ENCODE data around the gene SENP6. TPM values are rescaled to one million over a fixed set of nuclear protein-coding genes. Genes with fewer than 3 reads are reported as not detected.
A peak's percentile ranks its signal among the peaks of the same experiment; 100 is the strongest.

SENP6 gene
- total RNA-seq, 1 donor from 2014 or later = 202 TPM

- Mint-ChIP-seq H3K27me3 (ENCODE audit: insufficient read depth, low read depth) (no peaks in the 10 kb centered on the region), H3K36me3 (peaks cover 32% of the 10 kb centered on the region), H3K9me3 (no peaks in the 10 kb centered on the region), H3K4me1 (no peaks in the 10 kb centered on the region), H3K27ac (no peak overlapping the region), H3K4me3 (no peak overlapping the region)
- no peak for DNase-seq (ENCODE audit: low spot score)
- H3K4me2 ChIP-seq = no peak overlapping the region
- H3K79me2 ChIP-seq (ENCODE audit: low read depth) = no peaks in the 10 kb centered on the region
- no peak overlapping the region for H3K27ac ChIP-seq
- H3K9ac ChIP-seq = no peak overlapping the region
- no peaks in the 10 kb centered on the region for H3K9me3 ChIP-seq (ENCODE audit: low read depth)
- no peaks in the 10 kb centered on the region for H3K4me1 ChIP-seq
- H3F3A ChIP-seq (ENCODE audit: low read depth) = no peaks in the 10 kb centered on the region
- no peak overlapping the region for H2AFZ ChIP-seq (replicated peaks)
- H3K4me3 ChIP-seq = no peak overlapping the region
- H4K20me1 ChIP-seq (ENCODE audit: low read depth) = no peaks in the 10 kb centered on the region
- H3K36me3 ChIP-seq = peaks cover 14% of the 10 kb centered on the region
- H3K27me3 ChIP-seq = no peaks in the 10 kb centered on the region
- no peak for TF ChIP-seq EZH2 (IDR thresholded peaks at IDR 0.05)
Measured at GRCh38 chr6:75656479-75656878, 54.8 kb downstream of the SENP6 start.

- Histone ChIP-seq H3K79me2 (ENCODE audit: low read depth) (no peaks in the 10 kb centered on the region), H3K9ac (no peak overlapping the region), H3K4me2 (no peak overlapping the region), H3F3A (ENCODE audit: low read depth) (no peaks in the 10 kb centered on the region), H3K27me3 (no peaks in the 10 kb centered on the region), H3K9me3 (ENCODE audit: low read depth) (no peaks in the 10 kb centered on the region), H3K4me1 (no peaks in the 10 kb centered on the region), H3K36me3 (peaks cover 18% of the 10 kb centered on the region), H4K20me1 (ENCODE audit: low read depth) (no peaks in the 10 kb centered on the region), H2AFZ (replicated peaks) (no peak overlapping the region), H3K4me3 (no peak overlapping the region), H3K27ac (peak overlapping the region; percentile 13)
- no peak overlapping the region for H3K27ac Mint-ChIP-seq
- TF ChIP-seq CTCF (IDR thresholded peaks at IDR 0.05) (no peak), EZH2 (IDR thresholded peaks at IDR 0.05) (no peak), EZH2phosphoT487 (IDR thresholded peaks at IDR 0.05) (no peak)
- no peaks in the 10 kb centered on the region for H3K4me1 Mint-ChIP-seq
- no peaks in the 10 kb centered on the region for H3K9me3 Mint-ChIP-seq
- H3K27me3 Mint-ChIP-seq (ENCODE audit: insufficient read depth, low read depth) = no peaks in the 10 kb centered on the region
- DNase-seq (ENCODE audit: low spot score) = no peak
- H3K36me3 Mint-ChIP-seq = peaks cover 34% of the 10 kb centered on the region
- no peak overlapping the region for H3K4me3 Mint-ChIP-seq
Measured at GRCh38 chr6:75657327-75657726, 55.6 kb downstream of the SENP6 start.

- TF ChIP-seq EZH2phosphoT487 (IDR thresholded peaks at IDR 0.05) = no peak
- no peak for TF ChIP-seq EZH2 (IDR thresholded peaks at IDR 0.05)
- TF ChIP-seq CTCF (IDR thresholded peaks at IDR 0.05) = no peak
- Mint-ChIP-seq H3K4me3 (no peak overlapping the region), H3K9me3 (no peaks in the 10 kb centered on the region), H3K27ac (no peak overlapping the region), H3K27me3 (ENCODE audit: insufficient read depth, low read depth) (no peaks in the 10 kb centered on the region), H3K4me1 (no peaks in the 10 kb centered on the region), H3K36me3 (peaks cover 26% of the 10 kb centered on the region)
- H2AFZ ChIP-seq (replicated peaks) = no peak overlapping the region
- no peak overlapping the region for H3K4me2 ChIP-seq
- no peak overlapping the region for H3K9ac ChIP-seq
- peaks cover 34% of the 10 kb centered on the region for H3K36me3 ChIP-seq
- H3K4me1 ChIP-seq = no peaks in the 10 kb centered on the region
- no peaks in the 10 kb centered on the region for H3K27me3 ChIP-seq
- peaks cover 31% of the 10 kb centered on the region for H3F3A ChIP-seq (ENCODE audit: low read depth)
- no peaks in the 10 kb centered on the region for H3K9me3 ChIP-seq (ENCODE audit: low read depth)
- DNase-seq (ENCODE audit: low spot score) = no peak
- no peak overlapping the region for H3K4me3 ChIP-seq
- peaks cover 5% of the 10 kb centered on the region for H4K20me1 ChIP-seq (ENCODE audit: low read depth)
- H3K79me2 ChIP-seq (ENCODE audit: low read depth) = peaks cover 7% of the 10 kb centered on the region
- no peak overlapping the region for H3K27ac ChIP-seq
Measured at GRCh38 chr6:75666592-75666991, 64.9 kb downstream of the SENP6 start.

- Histone ChIP-seq H4K20me1 (ENCODE audit: low read depth) (peaks cover 5% of the 10 kb centered on the region), H3K9me3 (ENCODE audit: low read depth) (no peaks in the 10 kb centered on the region), H2AFZ (replicated peaks) (no peak overlapping the region), H3K9ac (no peak overlapping the region), H3K4me2 (no peak overlapping the region), H3K79me2 (ENCODE audit: low read depth) (peaks cover 1% of the 10 kb centered on the region), H3K27ac (no peak overlapping the region), H3K27me3 (no peaks in the 10 kb centered on the region), H3K4me1 (no peaks in the 10 kb centered on the region), H3K36me3 (peaks cover 18% of the 10 kb centered on the region), H3K4me3 (no peak overlapping the region), H3F3A (ENCODE audit: low read depth) (peaks cover 10% of the 10 kb centered on the region)
- Mint-ChIP-seq H3K4me1 (no peaks in the 10 kb centered on the region), H3K27ac (no peak overlapping the region), H3K27me3 (ENCODE audit: insufficient read depth, low read depth) (no peaks in the 10 kb centered on the region), H3K36me3 (peaks cover 19% of the 10 kb centered on the region), H3K4me3 (no peak overlapping the region), H3K9me3 (no peaks in the 10 kb centered on the region)
- TF ChIP-seq EZH2 (IDR thresholded peaks at IDR 0.05) (no peak), EZH2phosphoT487 (IDR thresholded peaks at IDR 0.05) (no peak), CTCF (IDR thresholded peaks at IDR 0.05) (no peak)
- DNase-seq (ENCODE audit: low spot score) = no peak
Measured at GRCh38 chr6:75673884-75674283, 72.2 kb downstream of the SENP6 start.
